A673 (cell line): ENCODE data around the gene DUSP6. TPM values are rescaled to one million over a fixed set of nuclear protein-coding genes. Genes with fewer than 3 reads are reported as not detected.

Experiments used
- BruUV-seq: library from RNA; stranded (reverse); fragments of 400-500 nt; replicated peaks from 2 replicates; lab custom pipeline; 2021; lab: Mats Ljungman, UMichigan
- CTCF ChIA-PET: fragments of 300-600 bp; sonication (Branson Sonifier 250); formaldehyde crosslinking; loops from one replicate; lab custom pipeline; 2022; ENCODE audit warnings: antibody characterized with exemption; lab: Charles Lee
- POLR2A ChIA-PET: fragments of 300-600 bp; sonication (Branson Sonifier 250); formaldehyde crosslinking; loops from one replicate; lab custom pipeline; 2022; ENCODE audit warnings: antibody characterized with exemption; ENCODE audit not compliant: low non-redundant PET; lab: Charles Lee
- DNase-seq: peaks from one replicate; pipeline ENCODE4 v3.0.0-alpha.2; 2015; ENCODE audit warnings: low spot score
- H3K27ac ChIP-seq: fragments of 200-600 bp; sonication (generic); 2 replicates; pipeline ENCODE4 v1.5.1; 2016; ENCODE audit warnings: mixed run types, low read depth, mild to moderate bottlenecking, mixed read lengths, antibody characterized with exemption, low read length; ENCODE audit not compliant: poor library complexity, severe bottlenecking
- H3K27me3 ChIP-seq: fragments of 200-600 bp; sonication (generic); replicated peaks from 2 replicates; pipeline ENCODE4 v1.6.1; 2017; ENCODE audit warnings: mixed run types, low read depth, mild to moderate bottlenecking, mixed read lengths, antibody characterized with exemption, low read length; ENCODE audit not compliant: insufficient read depth, poor library complexity
- H3K36me3 ChIP-seq: fragments of 200-600 bp; sonication (generic); 2 replicates; pipeline ENCODE4 v1.6.1; 2016; ENCODE audit warnings: mixed run types, mild to moderate bottlenecking, mixed read lengths, antibody characterized with exemption, low read length; ENCODE audit not compliant: insufficient read depth, poor library complexity, severe bottlenecking
- H3K4me1 ChIP-seq: fragments of 200-600 bp; sonication (generic); 2 replicates; pipeline ENCODE4 v1.6.1; 2017; ENCODE audit warnings: mixed run types, mild to moderate bottlenecking, mixed read lengths, antibody characterized with exemption, low read length; ENCODE audit not compliant: insufficient read depth, poor library complexity, severe bottlenecking
- H3K4me3 ChIP-seq: fragments of 200-600 bp; sonication (generic); 2 replicates; pipeline ENCODE4 v1.5.1; 2016; ENCODE audit warnings: low read depth, mixed run types, mild to moderate bottlenecking, mixed read lengths, low read length; ENCODE audit not compliant: poor library complexity, severe bottlenecking
- H3K9me3 ChIP-seq: fragments of 200-600 bp; sonication (generic); 2 replicates; pipeline ENCODE4 v1.6.1; 2016; ENCODE audit warnings: mixed run types, low read depth, mild to moderate bottlenecking, mixed read lengths, antibody characterized with exemption, low read length; ENCODE audit not compliant: poor library complexity, severe bottlenecking
- CTCF ChIP-seq: fragments of 300-800, 200-600 bp; sonication (generic); conservative IDR thresholded peaks from 2 replicates; pipeline ENCODE4 v1.5.1; 2017; ENCODE audit warnings: low read depth, mild to moderate bottlenecking, antibody characterized with exemption, low read length, moderate library complexity, mixed read lengths
- EZH2 ChIP-seq: fragments of 200-600 bp; sonication (generic); IDR thresholded peaks from 2 replicates; pipeline ENCODE4 v1.6.1; 2017; ENCODE audit warnings: borderline replicate concordance, low read depth, mild to moderate bottlenecking, mixed read lengths, antibody characterized with exemption, low read length; ENCODE audit not compliant: poor library complexity, severe bottlenecking
- intact Hi-C: fragments of 100-400 bp; cut with micrococcal nuclease; formaldehyde crosslinking; loops from one replicate; pipeline ENCODE4 v1.10.0; 2022; ENCODE audit not compliant: unreplicated experiment
- total RNA-seq: library from RNA; stranded (reverse); gene quantifications from 2 replicates; pipeline ENCODE4 v1.2.3, GENCODE V29; 2021

Gene DUSP6
- total RNA-seq, 1 experiment from 2014 or later = 226 TPM

GRCh38 chr12:89344043-89344861, 8.0 kb downstream of the DUSP6 start:
- peaks cover 24% of the 10 kb centered on the region for H3K36me3 ChIP-seq
- ChIA-PET POLR2A (no interaction called here), CTCF (no interaction called here)
- BruUV-seq = no TSS peak
- H3K9me3 ChIP-seq = no peaks in the 10 kb centered on the region
- H3K4me3 ChIP-seq = no peak overlapping the region
- no peaks in the 10 kb centered on the region for H3K27me3 ChIP-seq
- peak overlapping the region; percentile 97 for H3K27ac ChIP-seq
- intact Hi-C loops = no loop called here
- TF ChIP-seq CTCF (no peak), EZH2 (no peak)
- peaks cover 50% of the 10 kb centered on the region for H3K4me1 ChIP-seq
- no peak for DNase-seq

GRCh38 chr12:89343127-89343526, 9.2 kb downstream of the DUSP6 start:
- no peak overlapping the region for H3K4me3 ChIP-seq
- no TSS peak for BruUV-seq

GRCh38 chr12:89340861-89341260, 11.4 kb downstream of the DUSP6 start:
- intact Hi-C loops = no loop called here
- POLR2A ChIA-PET = no interaction called here
- no TSS peak for BruUV-seq
- Histone ChIP-seq H3K4me1 (peaks cover 53% of the 10 kb centered on the region), H3K4me3 (no peak overlapping the region), H3K9me3 (no peaks in the 10 kb centered on the region), H3K36me3 (no peaks in the 10 kb centered on the region), H3K27ac (no peak overlapping the region), H3K27me3 (no peaks in the 10 kb centered on the region)
- no peak for TF ChIP-seq CTCF
- TF ChIP-seq EZH2 = no peak
- DNase-seq = no peak
- CTCF ChIA-PET = no interaction called here

More at GRCh38 chr12:89343127-89343526, 9.2 kb downstream of the DUSP6 start:
- ChIA-PET POLR2A (no interaction called here), CTCF (no interaction called here)
- intact Hi-C loops = no loop called here
- Histone ChIP-seq H3K27me3 (no peaks in the 10 kb centered on the region), H3K36me3 (peaks cover 12% of the 10 kb centered on the region), H3K4me1 (peaks cover 61% of the 10 kb centered on the region), H3K9me3 (no peaks in the 10 kb centered on the region), H3K27ac (peak overlapping the region; percentile 97)
- DNase-seq = no peak
- TF ChIP-seq EZH2 = no peak
- TF ChIP-seq CTCF = no peak
